ENCODE measurements around the gene SGSM2.
"Not testable (repeated sequence)": the region's sequence is repeated elsewhere in the genome, so short reads cannot be mapped to it uniquely, and the experiment has no call there.

SGSM2 gene

DNA sequence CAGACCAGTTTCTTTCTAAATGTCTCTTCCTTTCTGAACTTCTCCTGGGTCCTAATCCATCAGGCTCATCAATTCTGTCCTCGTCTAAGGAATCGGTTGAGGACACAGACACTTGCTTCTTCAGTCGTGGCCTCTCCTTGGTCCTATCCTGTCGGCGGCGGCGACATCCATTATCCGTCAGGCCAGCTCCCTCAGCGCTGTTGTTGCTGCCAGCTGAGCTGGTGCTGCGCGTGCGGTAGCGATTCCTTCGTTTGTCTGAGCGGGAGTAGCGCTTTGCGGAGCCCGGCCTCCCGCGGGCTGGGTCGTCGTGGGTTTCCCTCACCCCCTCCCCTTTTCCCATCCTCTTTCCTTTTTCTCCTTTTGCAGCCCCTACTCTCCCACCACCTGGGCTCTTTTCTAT is 37.5 kb upstream of the SGSM2 start:
- no peak for DNase-seq (ENCODE audit: low read depth)
- TF ChIP-seq, protein P1, sequence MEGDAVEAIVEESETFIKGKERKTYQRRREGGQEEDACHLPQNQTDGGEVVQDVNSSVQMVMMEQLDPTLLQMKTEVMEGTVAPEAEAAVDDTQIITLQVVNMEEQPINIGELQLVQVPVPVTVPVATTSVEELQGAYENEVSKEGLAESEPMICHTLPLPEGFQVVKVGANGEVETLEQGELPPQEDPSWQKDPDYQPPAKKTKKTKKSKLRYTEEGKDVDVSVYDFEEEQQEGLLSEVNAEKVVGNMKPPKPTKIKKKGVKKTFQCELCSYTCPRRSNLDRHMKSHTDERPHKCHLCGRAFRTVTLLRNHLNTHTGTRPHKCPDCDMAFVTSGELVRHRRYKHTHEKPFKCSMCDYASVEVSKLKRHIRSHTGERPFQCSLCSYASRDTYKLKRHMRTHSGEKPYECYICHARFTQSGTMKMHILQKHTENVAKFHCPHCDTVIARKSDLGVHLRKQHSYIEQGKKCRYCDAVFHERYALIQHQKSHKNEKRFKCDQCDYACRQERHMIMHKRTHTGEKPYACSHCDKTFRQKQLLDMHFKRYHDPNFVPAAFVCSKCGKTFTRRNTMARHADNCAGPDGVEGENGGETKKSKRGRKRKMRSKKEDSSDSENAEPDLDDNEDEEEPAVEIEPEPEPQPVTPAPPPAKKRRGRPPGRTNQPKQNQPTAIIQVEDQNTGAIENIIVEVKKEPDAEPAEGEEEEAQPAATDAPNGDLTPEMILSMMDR (conservative IDR thresholded peaks at IDR 0.05; ENCODE audit: control insufficient read depth, insufficient read depth, low read depth, low read length), result no peak
- no peak overlapping the region for H3K4me3 ChIP-seq (ENCODE audit: control insufficient read depth, low read depth, low read length)

DNA sequence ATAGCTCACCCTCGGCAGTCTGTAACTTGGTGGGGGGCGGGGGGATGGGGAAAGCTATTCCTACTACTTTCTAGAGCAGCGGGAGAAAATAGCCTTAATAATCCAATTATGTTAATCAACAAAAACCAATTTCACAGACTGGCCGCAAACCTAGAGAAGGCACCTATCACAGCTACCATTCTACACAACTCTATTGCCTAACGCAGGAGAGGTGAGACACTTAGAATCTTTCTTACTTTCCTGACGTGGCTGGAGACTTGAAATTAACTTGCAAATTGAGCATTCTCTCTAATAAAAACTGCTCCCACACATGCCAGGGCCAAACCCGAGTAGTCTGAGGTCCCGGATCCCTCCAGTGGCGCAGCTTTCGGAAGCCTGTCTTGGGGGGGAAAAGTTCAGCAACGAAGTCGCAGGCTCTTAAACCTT is 34.5 kb upstream of the SGSM2 start:
- H3K4me3 ChIP-seq (ENCODE audit: control insufficient read depth, low read depth, low read length), result peak overlapping the region; percentile 91
- DNase-seq (ENCODE audit: low read depth), result no peak
- TF ChIP-seq, protein P1 (conservative IDR thresholded peaks at IDR 0.05; ENCODE audit: control insufficient read depth, insufficient read depth, low read depth, low read length), result no peak

DNA sequence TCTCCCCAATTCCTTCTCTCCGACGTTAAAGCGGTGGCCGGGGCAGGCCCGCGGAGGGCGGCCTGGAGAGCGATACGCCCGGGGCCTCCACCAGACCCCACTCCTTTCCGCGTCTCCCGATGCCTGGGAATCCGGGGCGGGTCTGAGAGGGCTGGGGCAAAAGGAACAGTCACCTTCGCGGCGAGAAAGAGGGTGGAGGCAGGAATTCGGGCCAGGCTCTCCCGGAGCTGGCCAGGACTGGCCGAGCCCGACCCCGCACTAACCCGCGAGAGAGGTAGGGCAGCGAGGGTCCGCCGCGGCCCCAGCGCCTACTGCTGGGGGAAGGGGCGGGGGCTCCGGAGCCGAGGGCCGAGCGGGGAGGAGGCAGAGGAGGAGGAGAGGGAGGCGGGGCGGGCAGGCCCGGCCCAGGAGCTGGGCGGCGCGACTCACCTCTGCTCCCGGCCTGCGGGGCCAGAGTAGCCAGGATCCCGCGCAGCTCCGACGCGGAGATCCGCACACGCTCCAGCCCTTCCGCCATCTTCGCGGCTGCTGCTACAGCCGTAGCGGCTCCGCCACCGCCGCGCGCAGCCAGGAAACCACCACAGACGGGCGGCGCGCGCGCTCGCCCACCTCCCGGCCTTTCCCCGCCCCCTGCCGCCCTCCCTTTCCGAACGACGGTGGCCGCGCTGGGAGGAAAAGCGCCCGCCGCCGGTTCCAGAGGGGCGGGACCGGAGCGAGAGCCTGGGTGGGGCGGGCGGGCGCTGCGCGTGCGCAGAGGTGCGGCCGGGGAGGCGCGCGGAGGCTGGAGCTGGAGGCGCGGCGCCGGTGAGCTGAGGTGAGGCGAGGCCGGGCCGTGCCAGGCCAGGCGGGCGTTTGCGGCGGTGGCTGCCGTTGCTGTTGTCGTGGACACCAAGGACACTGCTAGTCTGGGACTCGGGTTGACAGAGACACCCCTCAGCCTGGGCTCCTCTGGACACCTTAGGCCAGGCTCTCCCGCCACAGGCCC is 33.8 kb upstream of the SGSM2 start, which contains the start of the genes SMG6 and SRR:
SMG6 (minus strand) TSS at position 582 of the 985 bp plus-strand sequence; CDS start at position 517, 65 bp downstream.
SRR (plus strand) TSS at position 747 of the 985 bp plus-strand sequence. CDS start 11,611 bp downstream, outside the sequence.
- H3K4me3 ChIP-seq (ENCODE audit: control insufficient read depth, low read depth, low read length), result peak within 1 kb of the TSS; percentile 91
- TF ChIP-seq, protein P1 (conservative IDR thresholded peaks at IDR 0.05; ENCODE audit: control insufficient read depth, insufficient read depth, low read depth, low read length), result no peak
- peak; percentile 72 for DNase-seq (ENCODE audit: low read depth)

DNA sequence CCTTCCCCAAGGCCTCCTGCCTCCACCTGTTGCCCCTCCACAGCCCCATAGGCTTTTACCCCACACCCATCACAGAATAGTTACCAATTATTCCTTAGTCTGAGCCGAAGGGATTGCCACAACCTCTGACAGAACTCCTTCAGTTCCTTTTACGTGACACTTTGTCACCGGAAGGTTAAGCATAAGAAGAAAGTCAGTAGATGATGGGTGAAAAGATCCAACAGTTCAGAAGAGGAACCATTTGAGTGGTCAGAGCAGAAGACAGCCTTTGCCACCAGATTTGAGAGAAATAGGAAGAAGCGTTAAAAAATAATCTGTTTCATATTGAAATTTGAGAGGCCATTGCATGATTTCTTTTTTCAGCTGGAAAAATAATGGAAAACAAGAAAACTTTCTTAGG is 32.4 kb upstream of the SGSM2 start:
- DNase-seq (ENCODE audit: low read depth), result no peak
- TF ChIP-seq, protein P1 (conservative IDR thresholded peaks at IDR 0.05; ENCODE audit: control insufficient read depth, insufficient read depth, low read depth, low read length), result no peak
- no peak overlapping the region for H3K4me3 ChIP-seq (ENCODE audit: control insufficient read depth, low read depth, low read length)

DNA sequence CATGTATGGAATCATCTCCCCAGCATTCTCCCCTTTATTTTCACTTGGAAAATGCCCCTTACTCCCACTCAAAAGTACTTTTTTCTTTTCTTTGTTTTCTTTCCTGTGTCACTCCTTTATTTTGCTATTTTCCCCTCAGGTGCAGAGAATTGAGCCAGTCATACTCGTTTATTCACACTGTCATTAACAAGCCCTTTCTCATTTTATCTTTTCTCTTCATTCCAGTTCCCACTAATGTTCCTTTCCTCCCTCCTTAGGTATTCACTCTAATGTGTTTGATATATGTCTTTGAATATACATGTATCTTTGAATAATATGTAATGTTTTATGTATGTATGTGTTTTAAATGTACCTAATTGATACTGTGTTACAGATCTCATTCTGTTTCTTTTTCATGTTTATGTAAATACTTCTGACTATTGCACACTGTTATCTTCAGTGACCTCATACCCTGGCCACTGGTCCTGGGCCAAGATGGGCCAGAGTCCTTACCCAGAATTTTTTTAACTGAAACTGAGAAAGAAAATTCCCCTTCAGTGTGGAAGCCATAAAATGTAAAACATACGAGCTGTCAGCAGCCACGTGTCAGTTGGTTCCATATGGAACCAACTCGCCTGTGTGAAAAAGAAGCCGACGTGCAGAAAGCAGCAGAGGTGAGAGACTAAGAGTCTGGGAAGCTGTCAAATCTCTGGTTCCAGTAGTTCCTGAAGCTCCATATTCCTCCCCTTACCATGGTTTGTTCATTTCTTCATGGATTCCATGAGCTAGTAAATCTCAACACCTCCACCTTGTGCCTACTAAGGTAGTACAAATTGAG is 27.8 kb upstream of the SGSM2 start:
- peak; percentile 14 for DNase-seq (ENCODE audit: low read depth)
- no peak overlapping the region for H3K4me3 ChIP-seq (ENCODE audit: control insufficient read depth, low read depth, low read length)
- TF ChIP-seq, protein P1 (conservative IDR thresholded peaks at IDR 0.05; ENCODE audit: control insufficient read depth, insufficient read depth, low read depth, low read length), result no peak

DNA sequence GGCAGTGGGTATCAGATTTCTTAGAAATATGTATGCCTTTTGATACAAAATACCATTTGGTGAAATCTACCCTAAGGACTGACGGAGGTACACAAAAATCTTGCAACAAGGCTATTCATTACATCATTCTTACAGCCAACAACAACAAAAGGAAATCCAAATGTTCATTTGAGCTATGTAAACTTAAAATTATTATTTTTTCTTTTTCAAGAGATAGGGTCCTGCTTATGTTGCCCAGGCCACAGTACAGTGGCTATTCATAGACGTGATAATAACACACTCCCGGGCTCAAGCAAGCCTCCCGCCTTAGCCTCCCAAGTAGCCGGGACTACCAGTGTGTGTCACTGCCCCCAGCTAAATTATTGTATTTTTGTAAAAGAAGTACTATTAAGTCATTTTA is 24.6 kb upstream of the SGSM2 start:
- no peak for DNase-seq (ENCODE audit: low read depth)
- H3K4me3 ChIP-seq (ENCODE audit: control insufficient read depth, low read depth, low read length), result no peak overlapping the region
- TF ChIP-seq, protein P1 (conservative IDR thresholded peaks at IDR 0.05; ENCODE audit: control insufficient read depth, insufficient read depth, low read depth, low read length), result no peak

DNA sequence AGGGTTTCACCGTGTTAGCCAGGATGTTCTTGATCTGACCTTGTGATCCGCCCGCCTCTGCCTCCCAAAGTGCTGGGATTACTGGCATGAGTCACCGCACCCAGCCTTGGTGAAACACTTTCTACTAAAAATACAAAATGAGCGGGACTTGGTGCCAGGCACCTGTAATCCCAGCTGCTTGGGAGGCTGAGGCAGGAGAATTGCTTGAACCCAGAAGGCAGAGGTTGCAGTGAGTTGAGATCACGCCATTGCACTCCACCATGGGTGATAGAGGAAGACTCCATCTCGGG is 20.4 kb upstream of the SGSM2 start:
- not testable (repeated sequence) for H3K4me3 ChIP-seq (ENCODE audit: control insufficient read depth, low read depth, low read length); DNase-seq (ENCODE audit: low read depth)
